D721Med (cell line): ENCODE measurements around the gene PALM3.

Source experiments
- DNase-seq: peaks from one replicate; pipeline ENCODE4 v3.0.0; 2011; ENCODE audit warnings: low spot score; ENCODE audit not compliant: insufficient read length
- FAIRE-seq: peaks from 2 replicates; lab custom pipeline; 2011; peaks lifted over from hg19 to GRCh38; lab: Jason Lieb, UNC
- TF ChIP-seq, protein P1 (sequence below): IDR thresholded peaks from 2 replicates; pipeline ENCODE4 v1.5.1; 2012; ENCODE audit warnings: mild to moderate bottlenecking, control low read depth; ENCODE audit not compliant: insufficient read depth; ENCODE audit errors: missing control alignments

The PALM3 gene

DNA sequence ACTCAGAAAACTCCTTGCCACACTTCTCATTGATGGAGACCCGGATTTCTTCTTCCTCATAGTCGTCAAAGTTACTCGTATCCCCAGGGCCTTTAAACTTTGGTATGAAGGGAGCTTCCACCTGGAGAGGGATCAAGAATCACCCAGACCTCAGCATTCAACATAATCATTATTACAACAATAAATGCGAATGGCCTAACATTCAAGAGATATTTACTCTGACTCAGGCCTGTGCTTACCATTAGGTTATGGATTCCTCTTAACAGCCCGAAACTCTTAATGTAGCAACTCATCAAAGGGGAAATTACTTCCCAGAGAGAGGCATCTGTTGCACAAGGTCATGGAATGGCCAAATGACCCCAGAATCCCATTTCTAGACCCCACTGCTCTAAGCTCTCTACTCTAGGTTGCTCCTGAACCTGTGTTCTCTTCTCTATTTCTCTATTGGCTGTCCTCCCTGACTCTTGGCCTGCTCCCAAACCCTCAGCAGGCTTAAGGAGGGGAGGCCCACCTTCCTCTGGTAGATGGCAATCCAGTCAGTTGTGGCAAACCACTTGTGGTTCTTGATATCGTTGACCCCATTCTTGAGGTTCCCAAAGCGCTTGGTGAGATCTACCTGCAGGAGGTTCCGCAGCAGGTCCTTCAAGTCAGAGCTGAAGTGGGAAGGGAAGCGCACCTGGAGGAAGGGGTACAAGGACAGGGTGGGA lies 31.4 kb upstream of the PALM3 start:
- TF ChIP-seq, protein P1, sequence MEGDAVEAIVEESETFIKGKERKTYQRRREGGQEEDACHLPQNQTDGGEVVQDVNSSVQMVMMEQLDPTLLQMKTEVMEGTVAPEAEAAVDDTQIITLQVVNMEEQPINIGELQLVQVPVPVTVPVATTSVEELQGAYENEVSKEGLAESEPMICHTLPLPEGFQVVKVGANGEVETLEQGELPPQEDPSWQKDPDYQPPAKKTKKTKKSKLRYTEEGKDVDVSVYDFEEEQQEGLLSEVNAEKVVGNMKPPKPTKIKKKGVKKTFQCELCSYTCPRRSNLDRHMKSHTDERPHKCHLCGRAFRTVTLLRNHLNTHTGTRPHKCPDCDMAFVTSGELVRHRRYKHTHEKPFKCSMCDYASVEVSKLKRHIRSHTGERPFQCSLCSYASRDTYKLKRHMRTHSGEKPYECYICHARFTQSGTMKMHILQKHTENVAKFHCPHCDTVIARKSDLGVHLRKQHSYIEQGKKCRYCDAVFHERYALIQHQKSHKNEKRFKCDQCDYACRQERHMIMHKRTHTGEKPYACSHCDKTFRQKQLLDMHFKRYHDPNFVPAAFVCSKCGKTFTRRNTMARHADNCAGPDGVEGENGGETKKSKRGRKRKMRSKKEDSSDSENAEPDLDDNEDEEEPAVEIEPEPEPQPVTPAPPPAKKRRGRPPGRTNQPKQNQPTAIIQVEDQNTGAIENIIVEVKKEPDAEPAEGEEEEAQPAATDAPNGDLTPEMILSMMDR = no peak
- DNase-seq (no peak), FAIRE-seq (no peak)

DNA sequence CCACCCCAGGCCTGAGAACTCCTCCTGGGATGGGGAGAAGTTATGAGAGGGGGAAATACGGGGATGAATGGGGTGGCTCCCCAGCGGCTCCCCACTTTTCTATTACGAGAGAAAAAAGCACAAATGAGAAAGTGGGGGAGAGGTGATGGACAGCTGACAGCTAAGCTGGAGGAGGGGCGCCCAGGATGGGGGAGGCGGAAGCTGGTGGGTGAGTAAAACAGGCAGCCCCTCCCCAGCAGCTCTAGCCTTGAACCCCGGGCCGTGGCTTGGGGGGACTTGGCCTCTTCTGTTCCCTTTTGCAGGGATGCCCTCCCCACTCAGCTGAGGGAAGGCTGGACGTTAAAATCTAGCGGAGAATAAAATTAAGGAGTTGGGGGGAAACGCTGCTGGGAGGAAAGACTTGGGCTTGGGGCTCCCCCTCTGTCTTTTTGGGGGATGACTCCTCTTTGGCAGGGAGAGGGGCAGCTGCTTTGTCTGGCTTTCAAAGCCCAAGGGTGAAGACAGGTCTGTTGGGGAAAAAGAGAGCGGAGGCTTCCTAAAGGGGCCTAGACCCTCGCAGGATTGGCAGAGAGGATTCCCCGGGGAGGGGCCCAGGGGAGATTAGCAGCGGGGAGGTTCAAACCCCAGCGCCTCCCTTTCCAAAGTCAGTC lies 30.1 kb upstream of the PALM3 start:
- no peak for FAIRE-seq
- DNase-seq = no peak
- TF ChIP-seq, protein P1 = no peak

DNA sequence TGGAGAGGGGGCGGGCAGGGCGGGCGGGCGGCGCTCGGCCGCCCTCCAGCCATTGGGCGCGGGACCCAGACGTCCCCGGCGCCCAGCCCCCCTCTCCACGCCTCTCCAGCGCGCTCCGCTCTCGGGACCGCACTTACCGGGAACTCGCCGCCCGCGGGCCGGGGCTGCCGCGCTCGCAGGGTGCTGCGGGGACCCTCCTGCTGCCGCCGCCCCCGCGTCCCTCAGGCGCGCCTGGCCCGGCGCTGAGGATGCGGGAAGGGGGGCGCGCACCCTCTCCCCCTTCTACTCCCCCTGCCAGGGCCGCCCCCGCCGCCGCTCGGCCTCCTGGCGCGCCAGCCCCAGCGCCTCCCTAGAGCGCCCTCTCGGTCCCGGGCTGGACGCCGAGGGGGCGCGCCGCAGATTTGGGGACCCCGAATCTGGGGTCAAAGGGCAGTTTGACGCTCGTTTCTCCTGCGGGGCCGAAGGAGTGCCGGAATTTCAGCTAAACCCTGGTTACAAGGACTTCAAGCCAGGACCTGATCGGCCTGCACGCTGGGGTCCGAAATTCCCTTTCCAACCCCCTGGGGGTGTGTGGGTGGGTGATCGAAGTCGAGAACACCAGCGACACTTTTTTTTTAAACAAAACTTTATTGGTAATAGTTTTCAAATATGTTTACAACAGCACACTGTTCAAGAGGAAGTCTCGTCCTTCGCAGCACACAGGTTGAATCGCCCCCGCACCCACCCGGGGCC lies 29.4 kb upstream of the PALM3 start:
- no peak for FAIRE-seq
- TF ChIP-seq, protein P1 = peak; percentile 12
- DNase-seq = peak; percentile 73

DNA sequence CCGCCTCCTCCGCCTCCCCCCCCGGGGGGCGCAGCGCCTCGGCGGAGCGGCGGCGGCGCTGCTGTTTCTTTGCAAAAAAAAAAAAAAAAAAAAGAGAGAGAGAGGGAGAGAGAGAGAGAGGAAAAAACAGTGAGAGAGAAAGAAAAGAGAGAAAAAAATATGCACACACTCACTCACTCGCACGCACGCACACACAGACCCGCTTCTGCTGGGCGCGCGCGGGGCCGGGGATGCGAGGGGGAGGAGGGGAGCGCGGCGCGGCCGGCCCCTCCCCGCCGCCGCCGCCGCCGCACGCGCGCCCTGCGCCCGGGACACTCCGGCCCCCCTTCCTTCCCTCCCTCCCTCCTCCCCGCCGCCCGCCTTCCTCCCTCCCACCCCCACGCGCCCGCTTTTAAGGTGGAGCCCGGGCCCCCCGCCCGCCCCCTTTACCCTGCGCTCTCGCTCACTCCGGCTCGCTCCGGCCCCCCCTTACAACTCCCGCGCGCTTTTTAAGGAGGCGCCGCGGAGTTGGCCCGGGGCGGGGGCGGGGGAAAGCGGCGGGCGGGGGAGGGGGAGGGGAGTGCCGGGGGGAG lies 28.7 kb upstream of the PALM3 start, which contains the start of gene SAMD1:
Gene SAMD1 (minus strand): TSS at position 243 of the 572 bp plus-strand sequence.
- TF ChIP-seq, protein P1 = no peak
- FAIRE-seq = no peak
- DNase-seq = peak; percentile 78

DNA sequence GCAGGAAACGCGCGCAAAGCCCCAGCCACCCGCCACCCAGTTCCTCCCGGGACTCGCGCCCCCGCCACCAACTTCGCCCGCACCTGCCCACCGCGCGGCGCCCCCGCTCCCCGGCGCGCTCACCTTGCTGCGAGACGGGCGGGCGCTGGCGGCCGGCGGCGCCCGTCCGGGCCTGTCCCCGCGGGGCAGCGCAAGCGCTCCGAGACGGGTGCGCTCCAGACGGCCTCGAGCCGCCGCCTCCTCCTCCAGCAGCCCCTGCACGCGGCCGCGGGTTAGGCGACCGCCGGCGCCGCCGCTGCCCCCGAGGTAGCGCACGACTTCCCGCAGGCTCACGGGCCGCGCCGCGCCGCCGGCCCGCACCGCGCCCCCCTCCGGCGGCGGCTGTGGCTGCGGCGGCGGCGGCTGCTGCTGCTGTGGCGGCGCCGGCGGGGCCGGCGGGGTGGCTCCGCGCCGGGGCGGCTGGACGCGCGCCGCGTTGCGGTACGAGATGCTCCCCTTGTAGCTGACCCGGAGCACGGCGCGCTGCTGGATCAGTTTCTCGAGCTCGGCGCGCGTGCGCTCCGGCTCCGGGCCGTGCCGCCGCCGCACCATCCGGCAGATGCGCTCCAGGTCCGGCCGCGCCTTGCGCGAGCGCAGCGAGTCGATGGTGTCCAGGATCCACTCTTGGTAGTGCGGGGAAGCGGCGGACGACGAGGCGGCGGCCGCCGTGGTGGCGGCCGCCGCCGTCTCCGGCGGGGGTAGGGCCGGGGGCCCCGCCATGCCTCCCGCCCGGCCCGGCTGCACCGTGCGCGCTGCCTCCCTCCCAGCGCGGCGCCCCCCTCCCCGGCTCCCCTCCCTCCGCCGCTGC lies 28.0 kb upstream of the PALM3 start:
- TF ChIP-seq, protein P1 = peak; percentile 9
- DNase-seq (no peak), FAIRE-seq (no peak)

DNA sequence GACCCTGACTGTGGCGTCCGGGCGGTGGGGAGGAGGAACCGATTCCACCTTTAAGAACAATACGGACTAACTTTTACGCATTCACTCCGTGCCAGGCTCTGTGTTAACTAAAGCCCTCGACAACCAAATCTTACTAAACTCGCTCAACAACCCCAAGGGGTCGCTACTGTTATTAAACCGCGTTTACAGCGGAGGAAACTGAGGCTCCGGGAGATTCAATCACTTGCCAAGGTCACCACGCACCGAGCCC lies 27.5 kb upstream of the PALM3 start:
- DNase-seq (no peak), FAIRE-seq (no peak)
- TF ChIP-seq, protein P1 = no peak
